Activated CD8-positive, alpha-beta T cell treated with anti-CD3 and anti-CD28 coated beads for 36 hours (primary cell): Measurements from ENCODE around the gene NPIPB8. TPM values are rescaled to one million over a fixed set of nuclear protein-coding genes. Genes with fewer than 3 reads are reported as not detected.
"Not testable (repeated sequence)": the region's sequence is repeated elsewhere in the genome, so short reads cannot be mapped to it uniquely, and the experiment has no call there.

Experiments used
- ATAC-seq: fragments of 200-7000 bp; cut with Tn5 transposase; one replicate; pipeline ENCODE4 v1.10.0; 2021; ENCODE audit warnings: mild to moderate bottlenecking, moderate library complexity
- CTCF ChIA-PET: fragments of 350-600 bp; sonication (Branson Sonifier 250); formaldehyde crosslinking; loops from one replicate; lab custom pipeline; 2021; ENCODE audit warnings: antibody characterized with exemption; lab: Charles Lee
- POLR2A ChIA-PET: fragments of 350-600 bp; sonication (Branson Sonifier 250); formaldehyde crosslinking; loops from one replicate; lab custom pipeline; 2021; ENCODE audit warnings: antibody characterized with exemption; lab: Charles Lee
- DNase-seq: peaks from one replicate; pipeline ENCODE4 v3.0.0-alpha.2; 2020
- H3K27ac Mint-ChIP-seq: one replicate; pipeline ENCODE4 v1.8.0; 2021; ENCODE audit warnings: mild to moderate bottlenecking, mixed read lengths
- H3K27me3 Mint-ChIP-seq: one replicate; pipeline ENCODE4 v1.8.0; 2021; ENCODE audit warnings: mixed read lengths
- H3K36me3 Mint-ChIP-seq: one replicate; pipeline ENCODE4 v1.8.0; 2021; ENCODE audit warnings: low read depth, mixed read lengths
- H3K4me1 Mint-ChIP-seq: one replicate; pipeline ENCODE4 v1.8.0; 2021; ENCODE audit warnings: low read depth, mixed read lengths
- H3K4me3 Mint-ChIP-seq: one replicate; pipeline ENCODE4 v1.8.0; 2021; ENCODE audit warnings: mild to moderate bottlenecking, moderate library complexity, mixed read lengths
- H3K9me3 Mint-ChIP-seq: one replicate; pipeline ENCODE4 v1.8.0; 2021; ENCODE audit warnings: mixed read lengths
- intact Hi-C: fragments of 100-400 bp; cut with micrococcal nuclease; formaldehyde crosslinking; loops from one replicate; pipeline ENCODE4 v1.10.0; 2022
- total RNA-seq, 2 experiments: library from RNA; stranded (reverse); gene quantifications; one replicate each; pipeline ENCODE4 v1.2.3, GENCODE V29; 2021
- TF ChIP-seq, protein P1 (sequence below): fragments of 200-600 bp; IDR thresholded peaks from one replicate; pipeline ENCODE4 v1.8.0; 2022; ENCODE audit warnings: antibody characterized with exemption, mild to moderate bottlenecking

Gene NPIPB8
- total RNA-seq, 2 experiments from 2014 or later: not detected

DNA sequence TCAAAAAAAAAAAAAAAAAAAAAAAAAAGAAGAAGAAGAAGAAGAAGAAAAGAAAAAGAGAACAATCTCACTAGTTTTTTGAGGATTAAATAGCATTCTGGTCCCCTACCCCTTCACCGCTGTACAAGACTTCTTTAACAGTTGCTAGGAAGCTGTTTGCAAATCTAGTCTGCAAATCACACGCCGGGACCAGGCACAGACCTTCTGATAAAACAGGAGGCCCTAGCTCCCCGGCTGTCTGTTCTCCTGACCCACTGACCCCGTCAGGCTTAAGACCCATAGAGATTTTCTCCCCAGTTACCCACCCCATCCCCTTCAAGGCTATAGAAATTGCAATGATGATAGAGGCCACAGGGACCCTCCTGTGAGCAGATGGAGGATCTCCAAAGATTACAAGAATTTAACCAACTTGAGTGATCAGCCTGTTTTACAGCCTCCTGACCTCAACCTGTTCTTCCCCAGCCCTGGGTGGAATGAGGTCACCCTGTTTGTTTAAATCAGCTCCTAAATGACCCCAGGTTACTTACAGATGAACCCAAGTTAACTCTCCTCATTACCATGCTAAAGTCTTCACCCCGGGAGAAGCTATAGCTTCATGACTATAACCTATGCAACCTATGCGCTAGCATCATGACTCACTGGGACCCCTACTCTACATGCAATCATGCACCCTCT is 16.2 kb upstream of the NPIPB8 start:
- intact Hi-C loops: no loop called here

DNA sequence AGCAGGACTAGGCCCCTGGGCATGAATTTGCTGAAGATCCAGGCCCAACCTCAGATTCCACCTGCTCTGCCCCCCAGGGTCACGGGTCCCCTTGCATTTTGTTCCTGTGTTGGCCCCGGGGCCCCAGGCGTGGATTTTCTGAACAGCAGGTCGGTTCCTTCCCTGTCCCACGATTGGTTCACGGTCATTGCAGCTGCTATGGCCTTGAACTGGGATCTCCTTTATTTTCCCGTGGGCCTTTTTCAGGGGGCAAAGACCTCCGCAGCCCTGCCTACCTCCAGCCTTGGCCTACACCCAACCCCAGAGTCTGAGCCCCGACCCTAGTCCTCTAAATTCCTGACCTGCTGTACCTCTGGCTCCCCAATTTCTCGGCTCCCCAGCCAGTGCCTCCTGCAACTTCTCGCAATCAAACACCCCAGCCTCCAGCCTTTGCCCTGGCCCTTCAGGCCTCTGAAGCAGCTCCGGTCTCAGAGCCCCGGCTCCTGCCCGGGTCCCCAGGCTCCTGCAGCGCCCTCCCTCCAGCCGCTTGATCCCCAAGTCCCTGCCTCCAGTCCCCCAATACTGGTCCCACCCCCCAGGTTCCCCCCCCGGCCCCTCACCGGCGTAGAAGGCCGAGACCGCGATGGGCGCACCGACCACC is 15.2 kb upstream of the NPIPB8 start:
- CTCF ChIA-PET: interaction anchor here (1.2 kb wide), 1 partner anchor 13 kb away, joined by 5 read pairs; the partner anchor contains the start of gene SULT1A1
- ATAC-seq: peak; percentile 7

More for the DNA sequence above, 16.2 kb upstream of the NPIPB8 start:
- peaks cover 15% of the 10 kb centered on the region for H3K36me3 Mint-ChIP-seq
- H3K27ac Mint-ChIP-seq: peak overlapping the region; percentile 88
- ChIA-PET POLR2A (interaction anchor here (0.6 kb wide), 1 partner anchor 358 kb away, joined by 3 read pairs; no protein-coding TSS in a partner anchor), CTCF (no interaction called here)
- TF ChIP-seq, protein P1, sequence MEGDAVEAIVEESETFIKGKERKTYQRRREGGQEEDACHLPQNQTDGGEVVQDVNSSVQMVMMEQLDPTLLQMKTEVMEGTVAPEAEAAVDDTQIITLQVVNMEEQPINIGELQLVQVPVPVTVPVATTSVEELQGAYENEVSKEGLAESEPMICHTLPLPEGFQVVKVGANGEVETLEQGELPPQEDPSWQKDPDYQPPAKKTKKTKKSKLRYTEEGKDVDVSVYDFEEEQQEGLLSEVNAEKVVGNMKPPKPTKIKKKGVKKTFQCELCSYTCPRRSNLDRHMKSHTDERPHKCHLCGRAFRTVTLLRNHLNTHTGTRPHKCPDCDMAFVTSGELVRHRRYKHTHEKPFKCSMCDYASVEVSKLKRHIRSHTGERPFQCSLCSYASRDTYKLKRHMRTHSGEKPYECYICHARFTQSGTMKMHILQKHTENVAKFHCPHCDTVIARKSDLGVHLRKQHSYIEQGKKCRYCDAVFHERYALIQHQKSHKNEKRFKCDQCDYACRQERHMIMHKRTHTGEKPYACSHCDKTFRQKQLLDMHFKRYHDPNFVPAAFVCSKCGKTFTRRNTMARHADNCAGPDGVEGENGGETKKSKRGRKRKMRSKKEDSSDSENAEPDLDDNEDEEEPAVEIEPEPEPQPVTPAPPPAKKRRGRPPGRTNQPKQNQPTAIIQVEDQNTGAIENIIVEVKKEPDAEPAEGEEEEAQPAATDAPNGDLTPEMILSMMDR: no peak
- H3K9me3 Mint-ChIP-seq: no peaks in the 10 kb centered on the region
- peak overlapping the region; percentile 91 for H3K4me3 Mint-ChIP-seq
- no peak for ATAC-seq
- DNase-seq: no peak
- no peaks in the 10 kb centered on the region for H3K27me3 Mint-ChIP-seq
- H3K4me1 Mint-ChIP-seq: peaks cover 11% of the 10 kb centered on the region

DNA sequence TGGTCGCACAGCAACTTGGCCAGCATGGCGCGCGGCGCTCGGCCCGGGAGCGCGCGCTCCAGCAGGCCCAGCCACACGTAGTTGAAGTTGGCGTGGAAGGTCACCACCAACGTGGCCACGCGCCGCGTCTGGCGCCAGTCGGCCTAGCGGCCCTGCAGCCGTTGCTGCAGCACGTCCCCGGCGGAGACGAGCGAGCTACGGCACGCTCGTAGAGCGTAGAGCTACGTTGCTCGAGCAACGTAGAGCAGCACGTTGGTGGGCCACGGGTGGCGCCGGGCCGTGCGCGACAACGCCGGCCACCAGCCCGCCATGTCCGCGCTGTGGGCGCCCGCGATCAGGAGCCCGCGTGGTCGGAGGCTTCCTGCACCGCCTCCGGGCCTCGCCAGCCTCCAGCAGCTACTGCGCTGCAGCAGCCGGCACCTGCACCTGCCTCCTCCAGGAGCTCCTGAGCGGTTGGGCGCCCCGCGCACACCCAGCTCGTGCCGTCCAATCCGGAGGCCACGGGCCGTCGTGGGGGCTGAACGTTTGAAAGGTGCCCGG is 14.6 kb upstream of the NPIPB8 start:
- DNase-seq (peak; percentile 80), ATAC-seq (peak; percentile 94)
- no peaks in the 10 kb centered on the region for H3K9me3 Mint-ChIP-seq
- peaks cover 11% of the 10 kb centered on the region for H3K4me1 Mint-ChIP-seq
- POLR2A ChIA-PET: no interaction called here
- CTCF ChIA-PET: interaction anchor here (0.6 to 1.2 kb wide), 2 partner anchors 13 to 430 kb away, joined by 3 to 5 read pairs; partner anchors contain the start of gene SULT1A1
- intact Hi-C loops: no loop called here
- TF ChIP-seq, protein P1: no peak
- H3K36me3 Mint-ChIP-seq: peaks cover 11% of the 10 kb centered on the region
- peak overlapping the region; percentile 88 for H3K27ac Mint-ChIP-seq
- no peaks in the 10 kb centered on the region for H3K27me3 Mint-ChIP-seq
- H3K4me3 Mint-ChIP-seq: peak overlapping the region; percentile 91

More for the DNA sequence above, 15.2 kb upstream of the NPIPB8 start:
- H3K27me3 Mint-ChIP-seq, POLR2A ChIA-PET, H3K9me3 Mint-ChIP-seq, intact Hi-C loops, DNase-seq: not testable (repeated sequence)
- Mint-ChIP-seq H3K4me1 (peaks cover 11% of the 10 kb centered on the region), H3K36me3 (peaks cover 11% of the 10 kb centered on the region), H3K4me3 (peak overlapping the region; percentile 91), H3K27ac (peak overlapping the region; percentile 88)

DNA sequence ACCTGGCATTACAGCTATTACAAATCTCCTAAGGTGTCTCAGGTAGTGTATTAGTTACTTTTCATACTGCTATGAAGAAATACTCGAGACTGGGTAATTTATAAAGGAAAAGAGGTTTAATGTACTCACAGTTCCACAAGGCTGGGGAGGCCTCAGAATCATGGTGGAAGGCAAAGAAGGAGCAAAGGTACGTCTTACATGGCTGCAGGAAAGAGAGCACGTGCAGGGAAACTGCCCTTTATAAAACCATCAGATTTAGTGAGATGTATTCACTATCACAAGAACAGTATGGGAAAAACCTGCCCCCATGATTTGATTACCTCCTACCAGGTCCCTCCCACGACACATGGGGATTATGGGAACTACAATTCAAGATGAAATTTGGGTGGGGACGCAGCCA is 7.0 kb upstream of the NPIPB8 start:
- POLR2A ChIA-PET, H3K27me3 Mint-ChIP-seq, H3K27ac Mint-ChIP-seq, H3K4me1 Mint-ChIP-seq, ATAC-seq, H3K36me3 Mint-ChIP-seq, intact Hi-C loops, DNase-seq, CTCF ChIA-PET, H3K9me3 Mint-ChIP-seq, H3K4me3 Mint-ChIP-seq: not testable (repeated sequence)

DNA sequence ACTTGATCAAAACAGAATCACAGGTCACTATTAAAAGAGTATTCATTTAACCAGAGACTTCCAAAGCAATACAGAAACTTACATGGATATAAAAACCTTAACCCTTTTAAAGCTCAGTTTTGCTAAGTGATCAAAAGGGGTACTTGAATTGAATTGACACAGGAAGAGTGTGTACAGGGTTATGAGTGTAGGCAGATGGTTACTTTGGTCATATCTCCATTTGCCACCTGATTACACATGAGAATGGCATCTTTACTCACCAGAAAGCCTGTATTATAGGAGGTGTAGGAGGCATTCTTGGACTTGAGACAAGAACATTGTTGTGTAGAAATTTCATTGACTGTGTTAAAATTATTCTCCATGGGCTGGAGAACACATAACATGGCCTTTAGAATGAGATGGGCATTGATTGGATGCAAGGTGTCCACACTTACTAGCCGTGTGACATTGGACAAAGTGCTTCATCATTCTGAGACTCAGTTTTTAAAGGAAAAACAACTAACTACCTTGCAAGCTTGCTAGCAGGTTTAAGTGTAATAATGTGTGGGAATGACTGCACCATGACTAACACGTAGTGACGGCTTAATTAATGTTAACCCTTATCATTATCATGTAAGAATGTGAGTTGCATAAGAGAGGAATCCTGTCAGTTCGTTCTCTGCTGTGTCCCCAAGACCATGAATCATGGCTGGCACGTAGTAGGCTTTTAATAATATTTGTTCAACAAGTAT is 1.6 kb upstream of the NPIPB8 start:
- H3K27me3 Mint-ChIP-seq, H3K4me1 Mint-ChIP-seq, H3K27ac Mint-ChIP-seq, ATAC-seq, H3K4me3 Mint-ChIP-seq, intact Hi-C loops, CTCF ChIA-PET, DNase-seq, POLR2A ChIA-PET, H3K9me3 Mint-ChIP-seq, H3K36me3 Mint-ChIP-seq: not testable (repeated sequence)

DNA sequence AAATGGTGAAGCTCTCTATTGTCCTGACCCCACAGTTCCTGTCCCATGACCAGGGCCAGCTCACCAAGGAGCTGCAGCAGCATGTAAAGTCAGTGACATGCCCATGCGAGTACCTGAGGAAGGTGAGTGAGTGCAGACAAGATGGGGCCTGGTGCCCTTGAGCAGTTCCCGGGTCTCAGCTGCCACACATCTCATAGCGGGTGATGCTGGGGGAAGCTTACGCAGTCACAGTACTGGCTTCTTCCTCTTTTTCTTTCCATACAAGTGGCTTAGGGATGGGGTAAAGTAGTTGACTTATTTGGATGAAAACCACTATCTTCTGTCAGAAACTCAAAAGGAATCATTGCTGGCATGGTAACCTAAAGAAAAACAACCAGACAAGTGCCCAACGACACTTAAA is 494 bp downstream of the NPIPB8 start:
- H3K27me3 Mint-ChIP-seq, H3K4me3 Mint-ChIP-seq, DNase-seq, H3K4me1 Mint-ChIP-seq, H3K9me3 Mint-ChIP-seq, H3K27ac Mint-ChIP-seq, ATAC-seq, CTCF ChIA-PET, intact Hi-C loops, POLR2A ChIA-PET, H3K36me3 Mint-ChIP-seq: not testable (repeated sequence)

DNA sequence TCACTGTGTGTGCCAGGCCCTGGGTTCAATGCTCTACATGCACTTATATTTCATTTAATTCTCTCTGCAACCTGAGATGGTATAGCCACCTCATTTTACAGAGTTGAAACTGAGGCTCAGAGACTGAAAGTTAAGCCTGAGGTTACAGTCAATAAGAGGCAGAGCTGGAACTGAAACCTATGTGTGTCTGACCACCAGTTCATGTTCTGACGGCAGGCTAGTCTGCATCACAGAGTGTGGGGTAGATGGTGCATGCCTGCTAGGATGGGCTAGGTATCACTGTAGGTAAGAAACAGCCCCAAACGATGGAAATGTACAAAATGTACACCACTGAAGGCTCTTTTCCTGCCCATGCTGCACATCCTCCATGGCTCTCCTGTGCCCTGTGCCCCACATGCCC is 2.1 kb downstream of the NPIPB8 start:
- H3K4me1 Mint-ChIP-seq, POLR2A ChIA-PET, H3K36me3 Mint-ChIP-seq, CTCF ChIA-PET, DNase-seq, intact Hi-C loops, H3K27me3 Mint-ChIP-seq, H3K9me3 Mint-ChIP-seq, H3K4me3 Mint-ChIP-seq, H3K27ac Mint-ChIP-seq, ATAC-seq: not testable (repeated sequence)

DNA sequence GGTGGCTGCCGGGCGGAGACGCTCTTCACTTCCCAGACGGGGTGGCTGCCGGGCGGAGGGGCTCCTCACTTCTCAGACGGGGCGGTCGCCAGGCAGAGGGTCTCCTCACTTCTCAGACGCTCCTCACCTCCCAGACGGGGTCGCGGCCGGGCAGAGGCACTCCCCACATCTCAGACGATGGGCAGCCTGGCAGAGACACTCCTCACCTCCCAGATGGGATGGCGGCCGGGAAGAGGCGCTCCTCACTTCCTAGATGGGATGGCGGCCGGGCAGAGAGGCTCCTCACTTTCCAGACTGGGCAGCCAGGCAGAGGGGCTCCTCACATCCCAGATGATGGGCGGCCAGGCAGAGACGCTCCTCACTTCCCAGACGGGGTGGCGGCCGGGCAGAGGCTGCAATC is 28.4 kb downstream of the NPIPB8 start:
- DNase-seq, CTCF ChIA-PET, H3K4me1 Mint-ChIP-seq, H3K36me3 Mint-ChIP-seq, H3K27me3 Mint-ChIP-seq, POLR2A ChIA-PET, H3K4me3 Mint-ChIP-seq, H3K9me3 Mint-ChIP-seq, intact Hi-C loops, ATAC-seq, H3K27ac Mint-ChIP-seq: not testable (repeated sequence)

DNA sequence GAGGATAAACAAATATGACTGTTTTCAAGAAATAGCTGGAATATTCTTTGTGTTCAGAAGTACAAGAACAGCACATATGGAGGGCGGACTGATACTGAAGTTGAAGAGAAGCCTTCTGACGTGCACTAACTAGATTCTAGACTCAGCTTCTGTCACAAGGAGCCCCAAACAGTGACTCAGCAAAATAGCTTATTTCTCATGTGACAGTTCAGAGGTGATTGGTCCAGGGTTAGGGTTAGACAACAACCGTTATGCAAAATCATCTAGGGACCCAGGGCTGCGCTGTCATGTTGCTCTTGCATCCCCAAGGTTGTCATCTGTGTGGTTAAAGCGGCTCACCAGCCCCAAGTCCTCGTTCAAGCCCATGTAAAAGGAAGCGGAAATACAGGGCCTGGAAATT is 29.6 kb downstream of the NPIPB8 start:
- H3K36me3 Mint-ChIP-seq, CTCF ChIA-PET, POLR2A ChIA-PET, H3K27me3 Mint-ChIP-seq, ATAC-seq, DNase-seq, H3K27ac Mint-ChIP-seq, H3K4me3 Mint-ChIP-seq, H3K4me1 Mint-ChIP-seq, intact Hi-C loops, H3K9me3 Mint-ChIP-seq: not testable (repeated sequence)
